ENCODE measurements around the gene NEUROD1.

The NEUROD1 gene

DNA sequence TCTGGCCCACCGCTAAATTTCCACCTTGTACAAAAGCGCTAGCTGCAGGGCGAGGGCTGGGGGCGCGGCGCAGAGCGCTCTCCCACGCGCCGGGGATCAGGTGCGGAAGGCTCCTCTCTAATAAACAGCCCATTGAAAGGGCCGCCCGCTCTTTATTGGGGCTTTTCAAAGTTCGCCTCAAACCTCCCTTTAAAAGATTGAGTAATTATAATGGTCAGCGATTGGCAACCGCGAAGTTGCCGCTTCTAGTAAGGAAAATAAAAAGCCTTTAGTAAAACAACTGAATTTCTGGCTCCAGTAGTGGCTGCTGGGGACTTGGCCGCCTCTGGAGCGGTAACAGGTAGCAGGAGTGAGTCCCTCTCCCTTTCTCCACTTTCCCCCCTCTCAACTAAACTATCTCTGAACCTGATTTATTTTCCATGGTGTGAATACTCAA lies 755 bp downstream of the NEUROD1 start:
- peak; percentile 62 for DNase-seq

DNA sequence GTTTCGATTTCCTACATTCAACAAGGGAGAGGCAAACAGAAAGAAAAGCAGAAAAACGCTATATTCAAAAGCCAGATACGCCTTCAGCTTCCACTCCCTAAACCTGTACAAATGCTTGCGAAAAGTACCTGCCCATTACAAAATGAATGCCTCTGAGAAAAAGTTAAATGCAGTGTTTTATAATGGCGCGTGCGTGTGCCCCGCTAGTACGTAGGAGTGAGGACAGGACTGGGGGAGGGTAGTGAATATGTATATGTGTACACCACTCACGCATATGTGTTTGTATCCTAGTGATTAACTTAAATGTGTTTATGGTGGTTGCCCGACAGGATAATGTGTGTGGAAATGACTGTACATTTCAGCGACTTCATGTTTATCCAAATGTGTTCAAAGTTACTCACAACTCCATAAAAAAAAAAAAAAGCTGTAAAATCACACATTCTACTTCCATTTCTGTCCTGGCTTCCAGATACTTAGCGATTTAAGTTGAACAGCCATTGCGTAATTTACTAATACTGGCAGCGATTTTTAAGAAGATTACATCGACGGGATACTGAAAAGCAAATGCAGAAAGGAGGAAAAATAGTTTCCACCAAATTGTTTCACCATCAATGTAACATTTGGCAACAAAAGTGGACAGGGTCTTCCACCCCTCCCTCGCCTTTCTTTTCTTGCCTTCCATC lies 1.3 kb downstream of the NEUROD1 start:
- DNase-seq: peak; percentile 35

DNA sequence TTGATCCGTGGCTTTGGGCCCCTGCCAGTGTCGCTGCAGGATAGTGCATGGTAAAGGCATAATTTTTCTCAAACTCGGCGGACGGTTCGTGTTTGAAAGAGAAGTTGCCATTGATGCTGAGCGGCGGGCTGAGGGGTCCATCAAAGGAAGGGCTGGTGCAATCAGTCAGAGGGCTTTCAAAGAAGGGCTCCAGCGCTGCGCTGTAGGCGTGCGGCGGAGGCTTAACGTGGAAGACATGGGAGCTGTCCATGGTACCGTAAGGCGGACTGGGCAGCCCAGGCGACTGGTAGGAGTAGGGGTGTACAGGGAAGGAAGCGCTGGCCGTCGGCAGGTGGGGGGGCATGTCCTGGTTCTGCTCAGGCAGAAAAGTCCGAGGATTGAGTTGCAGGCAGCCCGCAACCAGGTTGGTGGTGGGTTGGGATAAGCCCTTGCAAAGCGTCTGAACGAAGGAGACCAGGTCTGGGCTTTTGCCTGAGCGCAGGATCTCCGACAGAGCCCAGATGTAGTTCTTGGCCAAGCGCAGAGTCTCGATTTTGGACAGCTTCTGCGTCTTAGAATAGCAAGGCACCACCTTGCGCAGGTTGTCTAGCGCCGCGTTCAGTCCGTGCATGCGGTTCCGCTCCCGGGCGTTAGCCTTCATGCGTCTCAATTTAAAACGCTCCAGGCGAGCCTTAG lies 2.3 kb downstream of the NEUROD1 start:
- peak; percentile 91 for DNase-seq

DNA sequence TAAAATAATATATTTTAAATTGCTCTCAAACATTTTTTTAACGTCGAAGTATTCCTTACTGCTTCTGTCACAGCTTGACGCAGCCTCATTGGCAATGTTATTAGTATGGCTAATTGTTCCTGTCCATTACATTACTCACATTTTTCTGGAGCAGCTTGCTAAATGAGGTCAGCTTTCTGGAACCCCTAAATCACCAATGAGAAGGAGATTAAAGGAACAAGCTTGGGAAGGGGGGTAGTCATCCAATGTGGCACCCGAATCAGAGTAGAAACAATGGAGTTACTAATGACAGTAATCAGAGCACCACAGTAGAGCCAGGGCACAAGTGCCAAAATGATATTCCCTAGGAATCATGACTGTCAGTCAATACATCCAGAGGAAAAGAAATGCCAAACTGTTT lies 5.1 kb downstream of the NEUROD1 start:
- DNase-seq: no peak

DNA sequence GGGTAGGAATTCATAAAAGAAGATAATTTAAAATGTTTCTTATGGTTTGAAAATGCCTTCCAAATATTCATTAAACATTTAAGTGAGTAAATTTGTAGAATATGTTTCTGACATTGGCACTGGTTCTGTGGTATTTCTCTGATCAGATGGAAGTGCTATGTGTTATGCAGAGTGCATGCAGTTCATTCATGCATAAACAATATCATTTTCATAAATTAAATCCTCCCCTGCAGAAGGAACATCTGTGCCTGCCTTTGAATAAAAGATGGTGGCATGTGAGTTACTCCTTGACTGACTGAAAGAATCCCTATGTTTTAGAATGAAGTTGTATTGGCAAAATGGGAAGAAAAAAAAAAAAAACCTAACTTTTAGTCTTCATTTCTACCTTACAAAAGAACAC lies 5.9 kb downstream of the NEUROD1 start:
- DNase-seq: no peak

DNA sequence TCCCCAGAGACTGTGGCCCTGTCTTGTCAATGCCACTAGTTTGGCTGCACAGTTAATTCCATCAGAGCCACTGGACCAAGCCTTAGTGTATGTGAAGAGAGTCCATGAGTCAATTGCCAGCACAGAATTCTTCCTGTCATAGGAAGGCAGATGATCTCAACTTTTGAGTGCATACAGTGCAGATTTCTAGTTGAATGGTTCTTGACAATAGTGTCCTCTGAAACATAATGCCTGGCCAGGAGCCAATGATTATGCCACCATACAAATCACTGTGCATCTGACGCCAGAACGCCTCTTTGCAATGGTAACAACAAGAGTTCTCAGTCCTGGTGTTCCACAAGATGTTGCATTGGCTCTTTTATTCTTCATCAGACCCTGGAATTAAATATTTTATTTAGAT lies 7.1 kb downstream of the NEUROD1 start:
- DNase-seq: peak; percentile 73

DNA sequence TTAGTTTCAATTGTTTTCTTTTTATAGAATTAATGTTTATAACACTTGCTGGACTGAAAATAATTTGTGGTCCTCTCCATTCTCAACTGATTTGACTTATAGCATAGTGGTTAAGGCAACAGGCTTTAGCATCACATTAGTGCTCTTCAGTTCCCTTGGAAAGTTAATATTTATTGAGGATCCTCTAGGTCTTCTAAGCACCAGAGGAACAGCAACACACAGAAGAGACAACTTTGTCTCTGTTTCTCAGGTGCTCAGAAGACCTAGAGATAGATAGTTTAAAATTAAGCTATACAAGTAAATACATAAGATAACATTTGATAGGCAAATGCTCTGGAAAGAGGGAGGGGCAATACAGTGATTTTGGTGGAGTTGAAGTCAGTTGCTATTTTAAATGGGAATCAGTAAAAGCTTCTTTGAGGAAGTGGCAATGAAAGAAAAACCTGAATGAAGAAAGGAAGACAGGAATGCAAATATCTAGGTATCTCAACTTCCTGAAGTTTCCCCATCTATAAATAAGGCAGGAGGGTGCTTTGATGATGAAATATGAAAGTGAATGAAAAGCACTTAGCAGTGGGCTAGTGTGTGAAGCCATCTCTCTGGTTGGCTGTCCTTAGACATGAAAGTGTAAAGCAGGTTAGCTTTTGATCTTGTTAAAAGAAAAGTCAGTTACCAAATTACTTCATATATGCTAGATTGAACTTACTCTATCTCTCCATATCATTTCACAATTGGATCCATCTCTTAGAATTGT lies 7.9 kb downstream of the NEUROD1 start:
- DNase-seq: no peak

DNA sequence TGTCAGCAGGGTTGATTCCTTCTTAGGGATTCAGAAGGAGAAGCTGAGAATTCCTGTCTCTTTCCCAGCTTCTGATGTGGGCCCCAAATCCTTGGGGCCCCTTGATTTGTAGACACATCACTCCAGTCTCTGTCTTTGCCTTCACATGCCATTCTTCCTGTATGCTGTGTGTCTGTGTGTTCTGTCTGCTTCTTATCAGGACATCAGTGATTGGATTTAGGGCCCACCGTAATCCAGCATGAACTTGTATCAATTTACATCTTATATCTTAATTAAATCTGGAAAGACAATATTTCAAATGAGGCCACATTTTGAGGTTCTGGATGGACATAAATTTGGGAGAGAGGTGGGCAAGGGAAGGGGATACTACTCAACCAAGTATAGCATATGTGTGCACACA lies 9.7 kb downstream of the NEUROD1 start:
- DNase-seq: no peak

DNA sequence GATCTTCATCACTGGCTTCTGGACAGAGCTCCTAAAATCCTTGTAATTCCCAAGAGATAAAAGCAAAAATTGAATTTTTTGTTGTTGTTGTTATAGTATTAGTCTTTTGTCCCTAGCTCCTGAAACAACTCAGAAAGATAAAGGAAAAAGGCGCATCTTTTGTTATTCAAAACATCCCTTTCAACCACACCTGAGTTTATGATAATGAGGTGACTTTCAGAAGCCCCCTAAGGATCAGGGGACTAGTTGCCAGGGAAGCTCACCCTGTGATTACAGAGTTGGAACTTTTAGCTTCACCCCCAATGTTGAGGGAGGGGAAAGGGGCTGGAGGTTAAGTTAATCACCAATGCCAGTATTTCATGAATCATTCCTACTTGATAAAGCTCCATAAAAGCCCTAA lies 13.1 kb downstream of the NEUROD1 start:
- DNase-seq: no peak

DNA sequence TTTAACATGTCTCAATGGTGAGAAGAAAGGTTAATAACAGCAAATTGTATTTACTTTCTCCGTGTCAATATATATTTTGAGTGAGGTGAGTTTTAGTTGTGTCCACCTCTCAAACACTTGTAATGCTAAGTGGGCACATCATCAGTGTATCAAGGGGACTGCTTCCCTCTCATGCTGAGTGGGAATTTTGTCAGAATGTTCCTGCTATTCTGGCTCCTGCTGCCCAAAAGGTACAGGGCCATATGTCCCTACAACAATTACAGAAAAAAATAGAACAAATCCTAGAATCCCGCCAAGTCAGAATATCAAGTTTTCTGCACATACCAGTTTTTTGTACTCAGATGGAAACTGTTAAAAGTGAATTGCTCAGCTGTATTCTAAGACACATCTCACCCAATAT lies 18.0 kb downstream of the NEUROD1 start:
- DNase-seq: no peak

DNA sequence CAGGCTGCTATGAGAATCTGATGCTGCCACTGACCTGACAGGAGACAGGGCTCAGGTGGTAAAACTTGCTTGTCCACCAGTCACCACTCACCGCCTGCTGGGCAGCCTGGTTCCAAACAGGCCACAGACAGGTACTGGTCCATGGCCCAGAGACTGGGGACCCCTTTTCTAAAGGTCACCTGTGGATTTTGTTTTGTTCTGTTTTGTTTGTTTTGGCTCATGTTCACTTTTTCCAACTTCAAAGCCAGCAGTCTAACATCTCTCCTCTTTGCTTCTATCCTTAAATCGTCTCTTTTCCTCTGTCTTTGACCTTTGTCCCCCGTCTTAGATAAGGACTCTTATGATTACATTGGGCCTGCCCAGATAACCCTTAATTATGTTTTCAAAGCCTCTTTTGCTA lies 20.1 kb downstream of the NEUROD1 start:
- no peak for DNase-seq

DNA sequence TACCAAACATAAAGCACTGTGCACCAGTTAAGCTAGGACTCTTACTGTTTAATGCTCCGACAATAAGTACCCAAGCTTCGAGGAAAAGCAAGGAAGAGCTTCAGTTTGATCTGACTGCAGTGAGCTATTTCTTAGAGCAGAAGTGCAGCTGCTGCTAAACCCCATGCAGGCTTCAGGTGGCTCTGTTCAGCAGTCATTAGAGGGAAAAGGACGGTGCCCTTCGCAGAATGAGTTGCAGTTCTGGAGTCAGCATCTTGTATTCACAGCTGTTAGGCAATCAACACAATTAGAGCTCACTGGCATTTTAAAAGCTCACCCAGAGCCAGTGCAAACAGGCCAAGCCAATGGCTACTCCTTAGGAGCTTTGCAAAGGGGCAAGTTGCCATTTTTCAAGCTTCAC lies 21.9 kb downstream of the NEUROD1 start:
- DNase-seq: peak; percentile 37

DNA sequence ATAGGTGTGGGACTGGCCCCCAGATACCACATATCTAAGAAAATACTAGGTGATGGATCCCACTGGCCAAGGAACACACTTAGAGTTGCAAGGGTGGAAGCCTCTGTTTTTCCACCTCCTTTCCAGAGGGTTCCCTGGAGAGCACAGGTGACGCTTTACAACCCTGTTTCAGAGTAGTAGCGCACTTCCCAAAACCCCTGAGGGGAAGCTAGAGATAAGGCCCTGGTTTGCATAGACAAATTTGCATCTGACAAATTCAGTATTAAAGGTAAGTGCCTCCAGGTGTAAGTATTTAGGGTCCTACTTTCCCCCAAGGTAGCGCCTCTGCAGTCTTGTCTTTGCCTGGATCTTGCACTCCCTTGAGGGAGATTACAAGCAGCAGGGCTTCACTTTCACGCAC lies 22.9 kb downstream of the NEUROD1 start:
- DNase-seq: no peak

DNA sequence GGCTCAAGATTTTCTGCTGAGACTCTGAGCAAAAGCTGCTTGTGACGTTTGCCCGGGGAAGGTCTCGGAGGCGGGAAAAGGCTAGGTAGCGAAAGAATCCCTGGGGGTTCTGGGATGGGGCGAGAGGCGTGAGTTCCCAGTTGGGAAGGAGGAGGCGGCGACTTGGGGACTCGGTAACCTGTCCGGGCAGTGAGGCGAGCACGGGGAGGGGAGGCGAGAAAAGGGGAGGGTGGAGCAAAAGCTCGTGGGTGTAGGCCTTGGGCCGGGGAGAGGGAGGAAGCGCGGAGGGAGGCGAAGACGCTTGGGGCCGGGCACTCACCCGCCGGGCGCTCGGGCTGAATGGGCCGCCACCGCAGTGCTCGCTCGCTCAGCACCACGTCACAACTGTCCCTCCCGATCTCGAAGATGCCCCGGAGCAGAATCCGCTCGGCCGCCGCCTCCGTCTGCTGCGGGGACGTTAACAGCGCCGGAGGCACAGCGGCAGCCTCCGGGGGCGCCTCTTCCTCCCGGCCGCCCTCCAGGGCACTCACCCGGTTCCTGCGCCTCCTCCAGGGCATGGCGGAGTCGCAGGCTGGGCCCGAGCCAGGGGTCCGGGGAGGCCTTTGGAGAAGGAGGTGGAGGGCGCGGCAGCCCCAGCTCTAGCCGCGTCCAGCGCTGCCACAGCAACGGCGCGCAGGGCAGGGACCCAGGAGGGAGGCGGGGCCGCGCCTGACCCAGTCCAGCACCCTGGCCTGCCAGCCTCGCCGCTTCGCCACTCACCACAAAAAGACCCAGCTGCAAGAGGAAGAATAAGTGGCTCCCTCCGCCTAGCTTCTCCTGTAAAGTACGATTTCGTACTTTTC lies 23.6 kb downstream of the NEUROD1 start, which contains the start of gene CERKL:
CERKL (minus strand) TSS at position 656 of the 842 bp plus-strand sequence; CDS start at position 557, 99 bp downstream.
- peak; percentile 88 for DNase-seq

DNA sequence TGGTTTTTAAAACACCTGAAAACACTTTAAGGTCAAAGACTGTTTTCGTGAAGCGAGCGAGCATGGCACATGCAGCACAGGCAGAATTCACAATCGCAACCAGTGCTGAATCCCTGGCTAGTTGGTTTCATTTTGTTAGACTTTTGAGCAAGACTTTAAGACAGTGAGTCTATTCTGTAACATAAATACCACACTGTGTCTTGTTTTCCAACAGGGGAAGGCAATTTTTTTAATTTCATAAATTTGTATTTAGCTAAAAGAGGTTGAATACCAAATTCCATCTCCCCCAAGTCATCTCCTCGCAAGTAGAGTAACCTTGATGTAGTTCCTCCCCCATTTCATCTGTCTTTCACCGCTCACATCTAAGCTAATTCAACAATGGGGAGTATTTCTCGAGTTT lies 24.8 kb downstream of the NEUROD1 start:
- peak; percentile 26 for DNase-seq

DNA sequence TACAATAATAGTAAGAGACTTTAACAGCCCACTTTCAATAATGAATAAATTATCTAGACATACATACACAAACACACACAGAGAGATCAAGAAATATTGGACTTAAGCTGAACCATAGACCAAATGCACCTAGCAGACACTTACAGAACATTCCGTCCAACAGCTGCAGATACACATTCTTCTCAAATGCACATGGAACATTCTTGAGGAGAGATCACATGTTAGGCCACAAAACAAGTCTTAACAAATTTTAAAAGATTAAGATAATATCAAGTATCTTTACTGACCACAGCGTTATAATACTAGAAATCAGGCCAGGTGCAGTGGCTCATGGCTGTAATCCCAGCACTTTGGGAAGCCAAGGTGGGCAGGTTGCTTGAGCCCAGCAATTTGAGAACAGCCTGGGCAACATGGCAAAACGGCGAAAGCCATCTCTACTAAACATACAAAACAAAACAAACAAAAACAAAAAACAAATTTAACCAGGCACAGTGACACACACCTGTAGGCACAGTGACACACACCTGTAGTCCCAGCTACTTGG lies 30.8 kb downstream of the NEUROD1 start:
- DNase-seq: no peak

DNA sequence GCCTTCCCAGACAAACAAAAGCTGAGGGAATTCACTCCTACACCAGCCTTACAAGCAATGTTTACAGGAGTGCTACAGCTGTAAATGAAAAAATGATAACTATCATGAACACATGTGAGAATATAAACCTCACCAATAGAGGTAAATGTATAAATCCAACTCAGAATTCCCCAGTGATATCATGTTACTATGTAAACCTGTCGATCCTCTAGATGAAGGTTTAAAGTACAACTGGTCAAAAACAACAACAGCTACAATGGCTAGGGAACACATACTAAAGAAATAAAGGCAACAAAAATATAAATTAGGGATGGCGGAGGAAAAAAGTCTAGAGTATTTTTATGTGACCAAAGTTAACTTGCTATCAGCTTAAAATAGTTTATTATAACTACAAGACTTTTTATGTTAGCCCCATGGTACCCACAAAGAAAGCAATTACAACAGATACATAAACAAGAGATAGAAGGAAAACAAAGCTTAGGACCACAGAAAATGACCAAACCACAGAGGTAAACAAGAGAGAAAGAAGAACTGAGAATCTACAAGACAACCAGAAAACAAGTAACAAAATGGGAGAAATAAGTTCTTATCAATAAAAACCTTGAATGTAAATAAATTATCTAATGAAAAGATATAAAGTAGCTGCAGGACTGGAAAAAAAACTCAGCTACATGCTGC lies 31.7 kb downstream of the NEUROD1 start:
- no peak for DNase-seq

DNA sequence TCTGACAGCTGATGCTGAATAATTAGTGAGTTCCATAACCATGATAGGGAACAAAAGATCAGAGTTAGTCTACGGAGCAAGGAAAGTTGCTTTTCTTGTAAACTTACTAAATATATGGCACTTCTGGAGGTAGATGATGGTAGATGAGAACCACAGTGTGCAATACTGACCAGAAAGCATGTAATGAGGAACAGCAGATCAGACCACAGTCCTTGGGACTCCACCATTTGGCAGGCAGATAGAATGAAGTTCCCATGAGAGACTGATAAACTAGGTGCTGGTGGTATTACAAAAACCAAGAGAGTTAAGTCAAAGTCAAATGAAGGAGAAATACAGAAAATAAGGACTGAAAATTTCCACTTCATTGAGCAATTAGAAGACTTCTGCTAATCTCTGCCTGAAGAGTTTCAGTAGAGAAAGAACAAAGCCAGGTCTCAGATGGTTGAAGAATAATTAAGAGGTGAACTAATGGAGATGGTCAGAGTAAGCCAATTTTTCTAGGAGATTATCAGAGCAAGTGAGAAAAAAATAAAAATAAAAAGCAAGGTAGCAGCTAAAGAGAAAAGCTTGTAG lies 33.8 kb downstream of the NEUROD1 start:
- DNase-seq: no peak

DNA sequence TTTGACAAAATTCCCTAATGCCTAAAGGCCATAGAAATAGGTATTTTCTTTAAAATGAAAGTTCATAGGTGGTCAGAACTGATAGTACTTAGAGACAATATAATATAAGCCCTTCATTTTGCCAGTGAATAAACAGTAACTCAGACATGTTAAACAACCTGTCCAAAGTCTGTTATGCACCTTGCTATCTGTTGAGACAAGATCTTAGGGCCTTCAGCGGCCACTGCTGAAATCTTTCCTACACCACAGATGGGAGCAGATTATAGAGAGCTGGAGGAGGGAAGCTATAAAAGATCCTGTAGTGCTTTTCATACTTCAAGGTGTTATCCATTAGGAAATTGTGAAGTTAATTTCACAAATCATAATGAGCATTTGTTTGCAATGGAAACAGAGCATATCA lies 37.2 kb downstream of the NEUROD1 start:
- no peak for DNase-seq

DNA sequence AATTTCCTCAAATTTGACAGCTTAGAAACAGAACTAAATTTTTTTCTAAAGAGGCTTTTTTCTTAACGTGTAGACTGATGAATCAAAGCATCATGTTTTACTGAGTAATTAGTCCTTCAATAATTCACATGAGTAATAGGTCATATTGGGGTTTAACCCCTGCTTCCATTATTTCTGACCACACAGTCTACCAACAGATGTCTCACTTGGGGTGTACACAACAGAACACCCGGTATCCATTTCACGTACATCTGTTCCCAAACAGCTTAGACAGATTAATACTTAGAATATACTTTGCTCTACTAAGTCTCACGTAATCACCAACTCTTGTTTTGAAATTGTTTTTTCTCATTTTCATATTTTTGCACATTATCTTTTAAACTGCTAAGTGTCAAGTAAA lies 38.2 kb downstream of the NEUROD1 start:
- DNase-seq: no peak

DNA sequence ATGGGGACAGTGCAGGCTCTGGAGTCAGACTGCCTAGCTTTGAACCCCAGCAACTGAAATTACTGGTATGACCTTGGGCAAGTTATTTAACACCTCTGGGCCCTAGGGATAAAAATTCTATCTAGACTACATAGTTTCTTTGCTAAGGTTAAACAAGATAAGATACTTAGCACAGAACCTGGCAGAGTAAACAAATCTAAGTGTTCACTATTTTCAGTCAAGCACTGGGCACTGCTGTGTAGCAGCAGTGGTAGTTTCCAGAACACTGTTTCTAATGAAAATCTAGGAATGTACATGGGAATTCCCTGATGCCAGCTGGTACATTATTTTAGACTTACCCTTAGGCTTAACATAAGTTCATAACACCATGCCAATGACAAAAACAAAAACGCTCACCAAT lies 40.6 kb downstream of the NEUROD1 start:
- no peak for DNase-seq
